HG03135 (cell line): Measurements from ENCODE around the gene NES.

Experiments used
- ATAC-seq: cut with Tn5 transposase; IDR thresholded peaks from one replicate; pipeline ENCODE4 v1.9.1; 2021; ENCODE audit warnings: mild to moderate bottlenecking, moderate library complexity; ENCODE audit not compliant: unreplicated experiment

Gene NES

DNA sequence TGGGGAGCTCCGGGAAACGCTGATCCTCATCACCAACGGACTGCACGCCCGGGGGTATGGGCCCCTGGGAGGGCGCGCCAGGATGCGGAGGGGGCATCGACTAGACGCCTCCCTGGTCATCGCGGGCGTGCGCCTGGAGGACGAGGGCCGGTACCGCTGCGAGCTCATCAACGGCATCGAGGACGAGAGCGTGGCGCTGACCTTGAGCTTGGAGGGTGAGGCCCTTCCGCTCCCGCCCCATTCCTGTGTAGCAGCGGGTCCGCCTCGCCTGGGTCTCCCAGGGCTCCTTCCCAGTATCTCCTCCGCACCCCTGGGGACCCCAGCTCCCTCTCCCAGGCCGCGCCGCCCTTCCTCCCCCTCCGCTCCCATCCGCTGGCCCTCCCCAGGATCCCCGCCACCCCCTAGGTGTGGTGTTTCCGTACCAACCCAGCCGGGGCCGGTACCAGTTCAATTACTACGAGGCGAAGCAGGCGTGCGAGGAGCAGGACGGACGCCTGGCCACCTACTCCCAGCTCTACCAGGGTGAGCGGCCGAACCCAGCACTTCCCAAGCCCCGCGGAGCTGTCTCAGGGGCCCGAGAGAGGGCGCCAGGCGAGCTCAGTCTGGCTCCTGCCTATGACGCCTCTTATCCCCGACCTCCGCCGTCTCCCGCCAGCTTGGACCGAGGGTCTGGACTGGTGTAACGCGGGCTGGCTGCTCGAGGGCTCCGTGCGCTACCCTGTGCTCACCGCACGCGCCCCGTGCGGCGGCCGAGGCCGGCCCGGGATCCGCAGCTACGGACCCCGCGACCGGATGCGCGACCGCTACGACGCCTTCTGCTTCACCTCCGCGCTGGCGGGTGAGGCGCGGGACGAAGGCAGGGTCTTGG lies 53.0 kb downstream of the NES start:
- no peak for ATAC-seq

DNA sequence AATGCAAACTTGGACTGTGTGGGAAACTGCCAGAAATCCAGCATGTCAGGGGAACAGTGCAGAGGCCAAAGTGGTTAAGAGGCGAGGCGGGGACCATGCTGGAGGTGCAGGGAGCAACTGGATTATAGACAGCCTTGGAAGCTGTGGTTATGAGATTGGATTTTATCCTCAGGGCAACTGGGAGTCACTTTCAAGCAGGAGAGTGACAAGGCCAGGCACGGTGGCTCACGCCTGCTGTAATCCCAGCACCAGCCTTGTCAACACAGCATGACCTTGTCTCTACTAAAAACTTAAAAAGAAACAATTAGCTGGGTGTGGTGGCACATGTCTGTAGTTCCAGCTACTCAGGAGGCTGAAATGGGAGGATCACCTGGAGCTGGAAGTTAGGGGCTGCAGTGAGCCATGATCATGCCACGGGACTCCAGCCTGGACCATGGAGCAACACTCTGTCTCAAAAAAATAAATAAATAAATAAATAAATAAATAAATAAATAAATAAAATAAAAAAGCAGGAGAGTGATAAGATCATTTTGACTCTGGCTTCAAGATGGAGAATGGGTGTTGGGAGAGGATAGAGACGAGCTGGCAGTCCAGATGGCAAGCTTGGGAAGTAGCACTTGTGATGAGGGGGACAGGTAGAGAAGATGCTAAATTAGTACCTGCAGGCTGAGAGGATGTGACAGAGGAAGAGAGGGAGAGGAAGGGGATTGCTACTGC lies 54.5 kb downstream of the NES start:
- ATAC-seq: no peak

DNA sequence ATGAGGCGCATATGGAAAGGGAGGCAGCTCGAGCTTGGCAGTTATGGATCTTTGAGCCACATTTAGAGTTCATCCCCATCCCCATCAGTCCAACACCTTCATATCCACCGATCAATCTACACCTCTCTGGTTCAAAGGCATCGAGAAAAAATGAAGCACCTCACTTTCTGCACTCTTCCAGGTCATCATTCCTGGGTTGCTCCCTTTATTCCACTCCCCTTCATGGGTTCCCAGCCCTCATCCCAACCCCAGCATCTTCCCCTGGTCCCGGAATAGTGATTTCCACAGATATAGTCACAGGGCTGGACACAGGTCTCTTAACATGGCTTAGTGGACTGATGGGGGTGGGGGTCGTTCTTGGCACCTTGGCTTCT lies 57.6 kb downstream of the NES start:
- ATAC-seq: no peak

DNA sequence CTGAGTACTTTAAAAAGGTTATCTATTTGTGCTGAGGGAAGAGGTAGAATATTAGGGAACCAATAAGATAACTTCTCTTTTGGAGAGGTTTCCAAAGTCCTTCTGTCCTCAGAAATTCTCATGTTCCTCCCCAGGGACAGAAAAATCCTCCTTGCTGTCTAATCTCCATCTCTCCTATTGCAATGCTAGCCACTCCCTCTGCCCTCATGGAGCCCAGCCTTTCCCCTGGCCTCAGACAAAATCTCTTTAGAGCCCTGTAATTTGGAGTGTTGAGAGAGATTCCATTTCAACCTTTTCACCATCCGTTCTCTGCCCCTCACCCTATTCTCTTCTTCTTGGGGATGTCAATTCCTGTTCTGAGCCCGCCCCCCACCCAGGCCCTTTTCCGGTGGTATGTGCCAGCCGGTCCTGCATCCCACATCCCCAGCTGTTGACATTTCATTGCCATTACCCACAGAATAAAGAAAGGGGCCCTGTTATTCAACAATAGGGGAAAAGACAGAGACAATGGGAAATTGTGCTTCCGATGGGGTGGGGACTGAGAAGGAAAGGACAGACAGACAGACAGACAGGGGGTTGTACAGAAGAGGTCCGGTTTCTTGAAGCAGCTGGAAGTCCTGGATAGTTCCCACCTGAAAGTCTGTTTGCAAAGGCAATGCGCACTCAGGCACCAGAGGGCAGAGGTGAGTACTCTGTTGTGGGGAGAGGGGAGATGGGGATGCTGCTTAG lies 58.2 kb downstream of the NES start, which contains the start of gene HAPLN2:
Gene HAPLN2, plus strand, starts transcription at position 563 of the 729 bp plus-strand sequence. CDS start 4,076 bp downstream, outside the sequence.
- ATAC-seq: no peak
